Activated CD4-positive, alpha-beta T cell treated with anti-CD3 and anti-CD28 coated beads, Interleukin-2, Interleukin-4, amounts not matched to agents 100 ng/mL and 50 ng/mL, durations not matched to agents 16 hours and 8 hours (primary cell): Measurements from ENCODE around the gene MYH15.
"Not testable (repeated sequence)": the region's sequence is repeated elsewhere in the genome, so short reads cannot be mapped to it uniquely, and the experiment has no call there.

Experiments
- DNase-seq: peaks from one replicate; pipeline ENCODE4 v3.0.0-alpha.2; 2020; ENCODE audit warnings: low spot score

MYH15 gene

DNA sequence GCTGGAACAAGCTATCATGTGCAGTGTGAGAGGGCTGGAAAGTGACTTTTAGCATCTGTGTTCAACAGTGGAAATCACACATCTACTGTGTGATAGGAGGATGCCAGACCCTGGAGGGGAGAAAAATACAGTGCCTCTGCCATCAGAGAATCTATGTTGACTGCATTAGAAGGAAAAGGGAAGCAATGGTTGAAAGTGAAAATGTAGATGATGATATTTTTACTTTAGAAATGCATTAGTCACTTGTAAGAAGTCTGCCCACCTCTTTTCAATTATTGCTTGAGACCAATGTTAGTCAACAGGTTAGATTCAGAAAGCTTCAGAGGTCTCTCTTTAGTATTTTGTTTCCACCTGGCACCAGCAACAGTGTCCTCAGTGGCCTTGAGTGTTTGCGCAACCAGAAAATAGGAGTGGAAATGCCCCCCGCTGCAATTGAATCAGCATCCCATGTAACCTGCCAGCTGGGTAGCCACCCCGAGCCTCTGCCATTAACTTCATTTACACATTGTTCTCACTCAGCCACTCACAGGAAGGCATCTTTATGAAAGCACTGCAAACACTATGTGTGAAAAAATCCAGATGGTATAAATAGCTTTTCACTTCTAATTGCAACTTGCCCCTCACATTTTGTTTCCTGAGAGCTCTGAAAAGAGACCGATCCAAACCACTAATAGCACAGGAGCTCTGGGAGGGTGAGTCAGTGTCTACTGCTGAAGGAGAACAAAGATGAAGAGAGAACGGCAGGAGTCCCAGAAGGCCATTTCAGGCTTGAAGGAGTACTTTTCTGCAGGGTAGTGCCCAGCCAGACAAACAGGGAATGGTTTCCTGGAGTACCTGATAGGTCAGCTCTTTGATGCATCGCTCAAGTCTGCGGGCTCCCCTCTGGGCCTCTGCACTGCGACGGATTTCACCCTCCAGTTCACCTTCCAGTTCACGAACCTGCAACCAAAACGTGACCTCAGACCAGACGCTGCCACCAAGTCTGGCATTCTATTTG, 122.0 kb downstream of the MYH15 start:
- DNase-seq, result peak; percentile 57

DNA sequence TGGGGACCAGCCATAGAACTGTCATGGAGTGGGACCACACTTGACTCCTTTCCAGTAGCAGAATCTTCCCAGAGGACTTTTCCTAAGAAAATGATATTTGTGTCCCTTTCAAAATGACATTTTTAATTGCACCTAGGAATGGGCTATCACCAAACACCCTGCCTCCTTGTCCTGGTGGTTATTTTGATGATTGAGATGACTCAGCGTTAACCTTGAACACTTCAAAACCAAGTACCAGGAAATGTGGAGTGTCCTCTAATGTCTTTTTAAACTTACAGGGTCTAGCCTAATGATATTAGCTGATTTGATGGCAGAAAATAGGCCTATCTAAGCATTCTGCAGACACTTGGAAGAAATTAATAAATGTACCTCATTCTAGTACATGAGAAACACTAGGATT, 123.3 kb downstream of the MYH15 start:
- DNase-seq, result peak; percentile 47

DNA sequence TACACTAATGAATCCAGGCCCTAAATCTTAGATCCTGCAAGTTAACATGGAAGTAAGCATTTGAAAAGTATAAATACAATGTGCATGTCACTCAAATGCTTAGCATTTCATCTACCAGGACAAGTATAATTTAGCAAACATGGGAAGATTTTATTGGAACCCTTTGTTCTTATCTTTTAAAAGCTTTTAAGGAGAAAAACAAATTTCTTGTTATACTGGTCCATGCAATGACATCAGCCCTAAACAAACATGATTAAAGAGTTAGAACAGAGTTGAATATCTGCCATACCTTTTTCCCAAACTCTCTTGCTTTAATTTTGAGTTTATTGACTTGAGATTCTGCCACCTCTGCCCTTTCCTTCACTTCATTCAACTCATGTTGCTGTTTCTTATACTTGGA, 127.1 kb downstream of the MYH15 start:
- DNase-seq, result no peak

DNA sequence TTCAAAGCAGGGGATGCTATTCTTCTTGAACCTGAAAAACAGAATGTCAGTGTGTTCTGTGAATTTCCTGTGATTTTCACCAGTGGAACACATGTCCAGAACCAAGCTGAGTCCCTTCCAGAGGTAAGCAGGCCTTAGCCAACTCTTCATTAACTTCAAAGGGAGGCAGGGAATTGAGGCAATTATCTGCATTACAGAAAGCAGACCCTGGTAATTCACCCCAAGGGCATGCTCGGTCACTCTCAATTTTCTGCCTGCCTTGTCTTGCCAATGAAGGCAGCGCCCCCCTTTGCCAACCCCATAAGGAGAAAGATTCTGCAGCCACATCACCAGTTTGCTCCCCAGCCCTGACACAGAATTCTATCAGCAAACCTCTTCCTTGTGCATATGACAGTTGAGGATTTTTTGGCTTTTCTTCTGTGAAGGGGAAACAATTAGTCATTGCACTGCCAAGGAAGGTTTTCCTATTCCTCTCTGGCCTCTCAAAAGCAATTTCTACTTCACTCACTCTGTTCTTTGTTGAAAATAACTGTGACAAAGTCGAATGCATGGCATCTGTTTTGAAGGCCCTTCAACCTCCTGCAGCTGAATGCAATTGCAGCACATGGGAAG, 128.8 kb downstream of the MYH15 start:
- DNase-seq, result no peak

DNA sequence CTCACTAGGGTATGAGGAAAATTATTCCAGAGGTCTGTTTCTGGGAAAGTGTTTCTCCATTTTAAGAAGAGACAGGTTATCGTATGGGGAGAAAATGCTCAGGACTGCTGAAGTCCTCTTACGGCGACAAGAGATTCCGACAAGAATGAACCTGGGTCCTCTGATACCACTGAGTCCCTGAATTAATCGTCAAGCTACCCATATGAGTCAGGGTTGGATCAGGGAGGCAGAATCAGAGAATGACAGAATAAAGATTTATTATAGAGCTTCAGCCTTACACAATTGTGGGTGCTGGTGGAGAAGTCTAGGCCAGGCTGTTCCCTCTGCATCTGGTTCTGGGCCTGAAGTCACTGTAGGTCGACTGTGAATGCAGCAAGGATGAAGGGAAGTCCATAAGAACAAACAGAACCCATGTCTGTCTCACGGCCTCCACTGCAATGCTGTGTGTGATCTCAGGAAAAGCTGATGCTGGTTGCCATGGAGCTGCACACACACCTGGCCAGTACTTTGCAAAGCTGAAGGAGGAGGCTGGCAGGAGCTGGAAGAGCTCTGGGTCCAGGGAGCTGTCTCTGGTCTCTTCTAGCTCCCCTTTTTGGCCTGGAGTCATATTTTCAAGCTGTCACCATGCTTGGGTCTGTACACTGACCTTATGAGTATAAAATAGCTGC, 130.1 kb downstream of the MYH15 start:
- peak; percentile 45 for DNase-seq

DNA sequence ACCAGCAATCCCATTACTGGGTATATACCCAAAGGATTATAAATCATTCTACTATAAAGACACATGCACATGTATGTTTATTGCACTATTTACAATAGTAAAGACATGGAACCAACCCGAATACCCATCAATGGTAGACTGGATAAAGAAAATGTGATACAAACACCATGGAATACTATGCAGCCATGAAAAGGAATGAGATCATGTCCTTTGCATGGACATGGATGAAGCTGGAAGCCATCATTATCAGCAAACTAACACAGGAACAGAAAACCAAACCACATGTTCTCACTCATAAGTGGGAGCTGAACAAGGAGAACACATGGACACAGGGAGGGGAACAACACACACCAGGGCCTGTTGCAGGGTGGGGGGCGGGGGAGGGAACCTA, 131.4 kb downstream of the MYH15 start:
- DNase-seq, result not testable (repeated sequence)

DNA sequence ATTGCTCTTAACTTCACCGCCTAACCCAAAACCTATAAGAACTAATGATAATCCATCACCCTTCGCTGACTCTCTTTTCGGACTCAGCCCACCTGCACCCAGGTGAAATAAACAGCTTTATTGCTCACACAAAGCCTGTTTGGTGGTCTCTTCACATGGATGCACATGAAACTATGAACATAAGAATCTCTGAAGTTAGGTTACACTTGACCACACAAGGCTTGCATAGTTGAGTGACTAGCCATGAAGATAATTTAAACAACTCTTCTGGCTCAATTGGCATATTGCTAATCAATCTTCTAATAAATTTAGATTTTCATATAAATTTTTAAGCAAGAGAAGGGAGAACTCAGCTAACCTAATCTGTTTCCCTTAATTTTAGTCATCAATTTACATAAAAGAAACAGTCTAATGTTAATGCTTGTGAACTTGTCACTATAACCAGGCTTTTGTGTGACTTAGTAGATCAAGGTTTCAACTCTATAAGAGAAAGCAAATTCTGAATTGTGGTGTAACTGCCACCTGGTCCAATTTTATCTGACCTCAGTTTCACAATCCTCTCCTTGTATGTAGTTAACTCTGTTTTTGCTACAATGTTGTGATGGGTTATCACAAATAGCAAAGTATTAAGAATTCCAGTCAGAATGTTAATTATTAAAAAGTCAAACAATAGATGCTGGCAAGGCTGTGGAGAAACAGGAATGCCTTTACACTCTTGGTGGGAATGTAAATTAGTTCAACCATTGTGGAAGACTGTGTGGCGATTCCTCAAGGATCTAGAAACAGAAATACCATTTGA, 132.0 kb downstream of the MYH15 start:
- DNase-seq, result no peak

DNA sequence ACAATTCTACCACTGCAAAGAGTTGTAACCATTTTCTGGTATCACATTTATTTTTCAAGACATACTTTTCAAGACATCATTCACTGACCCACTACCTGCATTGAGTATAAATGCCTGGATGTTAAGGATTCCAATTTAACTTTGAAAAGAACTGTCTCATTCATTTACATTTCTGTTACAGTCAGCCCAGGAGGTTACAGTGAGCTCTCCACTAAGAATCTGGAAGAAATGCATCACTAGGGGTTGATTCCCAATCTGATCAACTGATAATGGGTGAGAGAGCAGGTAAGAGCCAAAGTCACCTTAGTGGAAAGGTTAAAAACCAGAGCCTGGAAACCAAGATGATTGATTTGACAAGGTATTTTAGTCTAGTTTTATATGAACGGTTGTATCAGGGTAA, 133.0 kb downstream of the MYH15 start:
- DNase-seq, result no peak

DNA sequence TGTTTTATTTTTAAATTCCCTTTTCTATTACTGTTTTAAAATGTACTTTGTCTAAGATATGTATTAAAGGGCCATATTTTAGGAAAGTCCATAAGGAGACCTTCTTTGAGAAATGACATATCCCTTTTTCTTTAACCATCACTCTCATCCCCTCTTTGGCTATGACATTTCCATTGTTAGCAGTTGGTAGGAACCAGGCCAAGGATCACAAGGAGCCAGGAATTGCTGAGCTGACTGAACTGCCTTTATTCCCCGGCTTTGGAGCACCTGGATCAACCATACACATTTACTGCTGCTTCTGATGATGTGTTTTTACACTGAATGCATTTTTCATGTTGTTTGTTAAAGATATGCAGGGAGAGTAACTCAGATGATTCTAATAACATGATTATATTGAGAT, 134.4 kb downstream of the MYH15 start:
- no peak for DNase-seq

DNA sequence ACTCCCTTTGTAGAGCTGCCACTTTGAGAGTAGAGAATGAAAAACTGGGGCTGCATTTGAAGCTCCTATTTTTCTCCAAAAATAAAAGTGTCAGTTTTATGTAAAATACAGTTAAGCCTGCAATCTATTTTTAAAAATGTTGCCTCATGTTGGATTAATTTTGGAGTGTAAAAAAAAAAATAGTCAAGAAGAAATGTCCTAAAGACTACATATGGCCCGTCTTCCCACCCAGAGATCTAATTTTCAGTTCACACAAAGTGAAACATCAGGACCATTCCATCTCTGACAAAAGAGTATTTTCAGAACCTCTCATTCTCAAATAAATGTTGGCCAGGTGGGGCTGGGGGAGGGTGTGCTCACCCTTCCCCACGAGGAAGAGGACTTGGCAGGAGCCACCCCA, 151.4 kb downstream of the MYH15 start:
- no peak for DNase-seq

DNA sequence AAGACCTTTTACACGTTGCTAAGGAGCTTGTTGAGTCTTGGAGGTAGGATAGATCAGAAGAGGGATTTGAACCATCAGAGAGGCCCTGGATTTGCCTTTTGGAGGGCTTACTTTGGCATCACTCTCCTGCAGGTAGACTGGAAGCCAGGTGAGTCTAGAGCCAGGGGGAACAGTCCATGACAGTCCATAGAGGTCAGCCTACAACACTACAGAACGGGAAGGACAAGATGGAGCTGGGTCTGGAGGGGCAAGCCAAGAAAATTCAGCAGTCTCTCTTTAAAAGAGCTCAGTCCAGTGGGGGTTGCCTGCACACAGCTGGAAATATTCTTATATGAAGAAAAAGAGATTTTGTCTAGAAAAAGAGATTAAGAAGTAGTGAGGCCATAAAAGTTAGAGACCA, 153.4 kb downstream of the MYH15 start:
- no peak for DNase-seq

DNA sequence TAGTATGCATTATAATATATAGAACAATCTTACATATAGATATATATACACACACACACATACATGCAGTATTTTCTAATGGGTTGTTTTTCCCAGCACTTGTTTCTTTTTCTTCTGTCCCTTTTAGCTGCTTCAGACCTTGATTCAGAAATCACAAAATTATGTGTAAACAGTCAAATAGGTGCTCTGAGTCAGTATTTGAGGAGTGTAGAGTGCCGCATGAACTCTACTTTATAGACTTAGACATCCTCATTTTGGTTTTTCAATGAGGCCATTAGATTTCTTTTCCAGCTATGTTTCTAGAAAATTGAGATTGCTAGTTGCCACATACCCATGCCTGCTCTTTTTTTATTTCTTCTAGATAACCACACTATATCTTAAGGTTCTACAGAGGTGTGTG, 155.8 kb downstream of the MYH15 start:
- no peak for DNase-seq

DNA sequence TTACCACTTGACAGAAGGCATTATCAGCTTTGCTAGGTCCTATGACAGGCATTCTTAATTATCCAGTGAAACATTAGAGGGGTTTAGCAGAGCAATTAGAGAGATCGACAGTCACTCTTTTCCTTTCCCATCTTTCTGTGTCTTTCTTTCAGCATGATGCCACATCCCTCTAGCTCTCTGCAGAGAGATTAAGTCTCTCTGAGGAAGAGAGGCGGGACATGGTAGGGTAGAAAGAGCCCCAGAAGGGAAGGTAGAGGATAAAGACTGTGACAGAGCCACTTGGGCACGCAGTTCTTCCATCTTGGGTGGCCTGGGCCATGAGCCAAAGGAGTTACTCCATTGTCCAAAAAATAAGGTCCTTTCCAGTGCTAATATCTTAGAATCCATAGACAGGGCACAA, 158.2 kb downstream of the MYH15 start:
- no peak for DNase-seq

DNA sequence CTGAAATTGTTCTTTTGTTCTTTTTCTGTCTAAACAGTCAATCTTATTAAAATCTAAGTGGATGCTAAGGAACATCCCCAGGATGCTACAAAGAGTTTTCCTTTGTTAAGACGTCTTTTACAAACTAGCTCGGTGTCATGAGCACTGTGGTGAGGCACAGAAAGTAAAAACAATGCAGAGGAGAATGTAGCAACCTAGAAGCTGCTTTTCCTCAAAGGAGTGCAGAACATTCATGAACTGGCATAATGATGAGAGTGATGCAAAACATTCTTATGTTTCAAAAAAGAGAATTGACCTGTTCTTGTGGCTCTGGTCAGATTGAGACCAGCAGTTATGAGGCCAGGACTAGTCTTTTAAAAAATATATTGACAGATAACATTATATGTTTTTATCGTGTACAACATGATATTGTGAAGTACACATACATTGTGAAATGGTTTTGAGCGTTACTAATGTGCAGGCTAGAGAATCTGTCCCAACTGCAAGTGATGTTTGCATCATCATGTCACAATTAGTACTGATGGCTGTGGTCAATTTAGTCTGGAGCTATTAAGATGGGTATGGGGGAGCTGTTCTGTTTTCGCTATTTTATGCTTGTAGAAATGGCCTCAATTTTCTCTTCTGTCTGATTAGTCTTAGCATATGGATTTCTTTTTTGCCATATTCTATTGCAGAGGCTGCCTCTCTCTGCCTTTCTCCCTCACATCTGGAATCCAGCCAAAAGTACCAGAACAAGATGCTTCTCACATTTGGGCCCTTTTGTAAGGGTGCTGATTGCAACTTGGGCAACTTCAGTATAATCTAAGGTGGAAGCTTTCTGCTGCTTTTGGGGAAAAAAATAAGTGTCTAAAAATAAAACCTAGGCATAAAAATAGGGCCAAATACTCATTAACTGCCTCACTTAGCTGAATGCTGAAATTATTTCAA, 163.8 kb downstream of the MYH15 start:
- no peak for DNase-seq

DNA sequence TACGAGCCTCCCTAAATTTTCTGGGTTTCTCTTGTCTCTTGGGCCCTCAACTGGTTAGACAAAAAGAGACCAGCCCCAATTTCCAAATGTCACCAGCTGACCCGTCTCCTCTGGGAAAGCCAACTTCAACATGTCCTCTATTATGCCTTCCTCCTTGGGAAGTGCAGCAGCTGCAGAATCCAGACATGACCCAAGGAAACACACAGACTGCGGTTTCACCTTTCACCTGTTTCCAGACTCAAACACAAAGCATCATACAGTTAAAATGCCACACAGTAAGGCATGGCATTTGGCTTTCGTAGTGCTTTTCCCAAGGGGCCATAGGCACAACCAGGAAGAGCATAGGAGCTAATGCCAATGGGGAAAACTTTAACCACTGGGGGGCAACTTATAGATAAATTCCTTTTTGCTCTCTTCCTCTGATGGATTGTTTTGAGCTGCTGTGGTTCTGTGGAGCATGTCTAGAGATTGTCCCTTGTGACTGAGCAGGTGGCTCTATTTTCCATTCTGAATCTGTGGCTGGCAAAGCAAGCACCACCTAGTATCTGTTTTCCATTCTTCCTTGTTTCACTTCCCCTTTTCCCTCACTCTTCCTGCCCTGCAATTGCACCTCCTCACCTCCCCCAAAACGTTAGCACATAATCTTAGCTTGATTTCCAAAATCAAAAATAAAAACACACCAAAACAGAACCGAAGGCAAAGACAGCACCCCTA, 164.7 kb downstream of the MYH15 start:
- DNase-seq, result no peak

DNA sequence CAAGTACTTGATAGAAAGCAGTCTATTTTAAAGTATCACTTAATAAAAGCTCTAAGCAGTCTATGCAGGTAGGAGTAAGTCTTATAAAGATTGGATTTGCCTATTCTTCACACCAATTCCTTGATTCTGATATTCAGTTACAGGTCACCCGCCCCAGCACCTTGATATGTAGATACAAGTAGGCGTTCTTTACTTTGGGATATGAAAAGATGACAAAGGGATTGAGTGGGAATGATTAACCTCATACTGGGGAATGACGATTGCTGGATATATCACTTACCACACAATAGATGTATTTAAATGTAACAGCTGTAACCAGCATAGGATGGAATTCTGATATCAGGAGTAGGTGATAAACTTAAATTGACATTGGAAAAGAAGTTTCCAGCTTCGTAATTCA, 166.9 kb downstream of the MYH15 start:
- no peak for DNase-seq

DNA sequence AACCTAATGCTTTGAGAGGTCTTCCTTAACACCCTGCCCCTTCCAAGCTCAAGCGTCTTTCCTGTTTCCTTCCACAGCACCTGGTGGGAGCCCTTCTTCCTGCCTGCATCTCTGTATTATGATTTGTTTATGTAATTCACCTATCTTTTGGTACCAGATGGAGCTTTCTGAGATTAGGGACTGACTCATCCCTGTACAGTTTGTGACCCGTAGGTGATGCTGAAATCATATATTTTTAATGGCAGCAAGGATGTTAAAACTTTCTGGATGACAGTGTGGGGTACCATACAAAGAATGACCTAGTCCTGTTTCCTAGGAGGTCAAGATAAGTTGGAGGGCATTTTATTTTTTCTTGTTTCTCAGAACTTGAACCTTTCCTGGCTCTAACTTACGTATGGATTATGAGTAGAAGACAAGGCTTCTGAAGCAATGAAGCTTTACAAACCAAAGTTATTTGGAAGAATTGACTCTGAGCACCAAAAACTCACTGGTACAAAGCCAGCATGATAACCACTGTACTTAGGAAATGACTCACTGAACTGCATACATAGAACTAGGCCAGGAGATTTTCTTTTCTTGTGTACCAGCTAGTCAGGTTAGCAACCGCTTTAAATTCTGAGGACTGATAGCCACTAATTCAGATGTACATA, 167.4 kb downstream of the MYH15 start:
- peak; percentile 83 for DNase-seq

DNA sequence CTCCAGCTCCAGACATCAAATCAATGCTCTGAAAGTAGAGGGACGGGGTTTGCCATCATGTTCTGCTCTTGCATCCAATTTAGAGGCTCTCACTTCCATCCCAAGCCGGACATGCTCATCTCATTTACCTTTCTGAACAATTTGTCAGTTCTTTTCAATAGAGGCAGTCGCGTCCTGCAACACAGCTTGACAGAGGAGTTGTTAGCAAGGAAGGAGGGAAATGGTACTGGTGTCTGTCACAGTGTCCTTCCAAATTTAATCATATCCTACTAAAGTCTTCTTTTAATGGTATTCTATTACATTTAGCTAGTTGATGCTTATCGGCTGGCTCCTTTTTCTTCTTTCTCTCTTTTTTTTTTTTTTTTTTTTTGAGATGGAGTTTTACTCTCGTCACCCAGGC, 168.5 kb downstream of the MYH15 start:
- DNase-seq, result no peak

DNA sequence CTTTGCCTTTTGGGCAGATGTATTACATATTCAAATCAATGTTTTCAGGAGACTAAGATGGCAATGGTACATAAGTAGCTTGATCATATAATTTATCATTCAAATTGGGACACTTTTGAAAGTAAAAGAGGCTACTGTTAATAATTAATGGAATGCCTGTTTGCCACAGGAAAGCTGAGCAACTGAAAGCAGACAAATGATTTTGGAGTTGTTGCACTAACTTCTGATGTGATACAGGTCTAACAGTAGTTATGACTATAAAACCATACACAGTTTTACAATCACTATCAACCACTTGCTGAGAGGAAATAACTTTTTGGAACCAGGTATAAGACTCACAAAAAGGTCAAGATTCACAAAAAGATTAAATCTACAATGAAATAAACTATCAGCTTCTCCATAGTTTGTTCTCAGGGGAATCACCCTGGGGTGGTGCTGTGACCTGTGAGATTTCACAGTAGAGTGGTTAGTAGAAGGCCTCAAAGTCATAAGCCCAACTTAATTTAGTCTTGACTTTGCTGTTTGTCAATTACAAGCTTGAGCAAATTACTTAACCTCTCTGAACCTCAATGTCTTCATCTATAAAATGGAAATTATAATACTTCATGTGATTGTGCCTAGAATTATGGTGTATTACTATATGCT, 171.4 kb downstream of the MYH15 start:
- no peak for DNase-seq
